Measurements from ENCODE around the gene PSMB7.

DNA sequence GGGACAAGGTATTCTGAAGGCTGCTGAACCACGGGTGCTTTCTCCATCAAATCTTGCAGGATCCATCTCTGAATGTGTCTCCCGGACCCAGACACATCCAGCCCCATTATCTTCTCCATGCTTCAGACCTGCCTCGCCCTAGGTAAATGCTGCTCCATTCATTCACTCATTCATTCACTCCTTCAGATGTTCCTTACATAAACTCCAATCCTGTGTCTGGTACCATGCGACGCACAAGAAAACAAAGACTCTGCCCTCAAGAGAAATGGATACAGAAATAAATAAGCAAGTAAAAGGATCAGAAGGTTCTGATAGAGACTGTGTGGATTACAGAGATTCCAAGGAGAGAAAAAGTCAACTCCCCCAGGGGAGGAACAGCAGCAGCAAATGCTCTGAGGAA is 7.9 kb upstream of the PSMB7 start:
- TF ChIP-seq, protein P1, sequence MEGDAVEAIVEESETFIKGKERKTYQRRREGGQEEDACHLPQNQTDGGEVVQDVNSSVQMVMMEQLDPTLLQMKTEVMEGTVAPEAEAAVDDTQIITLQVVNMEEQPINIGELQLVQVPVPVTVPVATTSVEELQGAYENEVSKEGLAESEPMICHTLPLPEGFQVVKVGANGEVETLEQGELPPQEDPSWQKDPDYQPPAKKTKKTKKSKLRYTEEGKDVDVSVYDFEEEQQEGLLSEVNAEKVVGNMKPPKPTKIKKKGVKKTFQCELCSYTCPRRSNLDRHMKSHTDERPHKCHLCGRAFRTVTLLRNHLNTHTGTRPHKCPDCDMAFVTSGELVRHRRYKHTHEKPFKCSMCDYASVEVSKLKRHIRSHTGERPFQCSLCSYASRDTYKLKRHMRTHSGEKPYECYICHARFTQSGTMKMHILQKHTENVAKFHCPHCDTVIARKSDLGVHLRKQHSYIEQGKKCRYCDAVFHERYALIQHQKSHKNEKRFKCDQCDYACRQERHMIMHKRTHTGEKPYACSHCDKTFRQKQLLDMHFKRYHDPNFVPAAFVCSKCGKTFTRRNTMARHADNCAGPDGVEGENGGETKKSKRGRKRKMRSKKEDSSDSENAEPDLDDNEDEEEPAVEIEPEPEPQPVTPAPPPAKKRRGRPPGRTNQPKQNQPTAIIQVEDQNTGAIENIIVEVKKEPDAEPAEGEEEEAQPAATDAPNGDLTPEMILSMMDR (conservative IDR thresholded peaks at IDR 0.05), result no peak
- TF ChIP-seq ZFX (IDR thresholded peaks at IDR 0.05), result no peak
